ENCODE data around the gene RAX2. TPM values are rescaled to one million over a fixed set of nuclear protein-coding genes. Genes with fewer than 3 reads are reported as not detected.

RAX2 gene
- total RNA-seq, result not detected

DNA sequence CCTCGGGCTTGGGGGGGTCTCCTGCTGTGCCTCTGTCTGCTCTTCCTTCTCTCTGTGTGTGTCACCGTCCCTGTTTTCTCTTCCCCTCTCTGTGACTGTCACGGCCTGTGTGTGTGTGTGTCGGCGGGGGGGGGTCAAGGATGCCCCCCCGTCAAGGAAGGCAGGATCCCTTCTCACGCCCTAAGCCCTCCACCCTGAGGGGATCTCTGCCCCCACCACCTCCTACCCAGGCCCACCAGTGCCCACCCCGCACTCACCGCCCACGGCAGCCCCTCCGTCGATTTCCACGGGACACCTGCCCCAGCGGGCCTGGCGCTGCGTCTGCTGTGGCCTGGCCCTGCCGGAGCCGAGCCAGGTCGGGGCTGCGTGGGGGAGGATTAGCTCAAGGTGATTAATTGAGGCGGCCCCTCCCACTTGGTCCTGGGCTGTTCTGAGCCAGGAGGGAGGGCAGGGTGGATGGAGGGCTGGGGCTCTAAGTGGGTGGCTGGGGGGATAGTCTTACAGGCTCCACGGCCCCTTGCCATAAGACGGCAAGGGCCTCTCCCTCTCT lies at the start of gene RAX2:
RAX2 (minus strand) TSS at position 323 of the 550 bp plus-strand sequence. CDS start 486 bp downstream, outside the sequence.
- TF ChIP-seq, protein P1, sequence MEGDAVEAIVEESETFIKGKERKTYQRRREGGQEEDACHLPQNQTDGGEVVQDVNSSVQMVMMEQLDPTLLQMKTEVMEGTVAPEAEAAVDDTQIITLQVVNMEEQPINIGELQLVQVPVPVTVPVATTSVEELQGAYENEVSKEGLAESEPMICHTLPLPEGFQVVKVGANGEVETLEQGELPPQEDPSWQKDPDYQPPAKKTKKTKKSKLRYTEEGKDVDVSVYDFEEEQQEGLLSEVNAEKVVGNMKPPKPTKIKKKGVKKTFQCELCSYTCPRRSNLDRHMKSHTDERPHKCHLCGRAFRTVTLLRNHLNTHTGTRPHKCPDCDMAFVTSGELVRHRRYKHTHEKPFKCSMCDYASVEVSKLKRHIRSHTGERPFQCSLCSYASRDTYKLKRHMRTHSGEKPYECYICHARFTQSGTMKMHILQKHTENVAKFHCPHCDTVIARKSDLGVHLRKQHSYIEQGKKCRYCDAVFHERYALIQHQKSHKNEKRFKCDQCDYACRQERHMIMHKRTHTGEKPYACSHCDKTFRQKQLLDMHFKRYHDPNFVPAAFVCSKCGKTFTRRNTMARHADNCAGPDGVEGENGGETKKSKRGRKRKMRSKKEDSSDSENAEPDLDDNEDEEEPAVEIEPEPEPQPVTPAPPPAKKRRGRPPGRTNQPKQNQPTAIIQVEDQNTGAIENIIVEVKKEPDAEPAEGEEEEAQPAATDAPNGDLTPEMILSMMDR (IDR thresholded peaks at IDR 0.05), result no peak
- H3K4me3 ChIP-seq, result no peak within 1 kb of the TSS
- no peaks in the 10 kb centered on the region for H3K4me1 ChIP-seq
- no peaks in the 10 kb centered on the region for H3K9me3 ChIP-seq
- DNase-seq (ENCODE audit: low spot score), result no peak
- H3K27me3 ChIP-seq, result no peaks in the 10 kb centered on the region
- H3K36me3 ChIP-seq, result peaks cover 15% of the 10 kb centered on the region
- H3K27ac ChIP-seq, result no peak within 1 kb of the TSS

DNA sequence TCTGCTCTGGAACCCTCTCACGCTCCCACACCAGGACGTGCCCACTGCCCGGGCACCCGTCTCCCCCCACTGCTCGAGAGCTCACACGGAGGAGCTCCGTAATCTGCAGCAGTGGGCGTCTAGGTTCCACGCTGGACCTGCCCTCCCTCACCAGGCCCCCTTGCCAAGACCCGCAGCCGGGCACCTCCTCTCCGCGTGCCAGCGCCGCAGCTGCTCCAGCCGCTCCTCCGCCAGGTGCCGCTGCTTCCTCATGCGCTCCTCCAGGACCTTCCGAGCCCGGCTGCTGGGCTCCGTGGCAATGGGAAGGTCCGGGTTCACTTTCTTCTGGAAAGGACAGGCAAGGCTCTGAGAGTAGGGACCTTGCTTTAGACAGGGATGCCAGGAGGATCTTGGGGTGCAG lies 49.1 kb upstream of the RAX2 start:
- Histone ChIP-seq H3K4me1 (peaks cover 0 to 4% of the 10 kb centered on the region in 2 donors), H3K36me3 (no peaks in the 10 kb centered on the region), H3K27ac (no peak overlapping the region), H3K27me3 (no peaks in the 10 kb centered on the region), H3K9me3 (no peaks in the 10 kb centered on the region), H3K4me3 (no peak overlapping the region)
- TF ChIP-seq, protein P1 (IDR thresholded peaks at IDR 0.05), result no peak
- DNase-seq (ENCODE audit: low spot score), result no peak

DNA sequence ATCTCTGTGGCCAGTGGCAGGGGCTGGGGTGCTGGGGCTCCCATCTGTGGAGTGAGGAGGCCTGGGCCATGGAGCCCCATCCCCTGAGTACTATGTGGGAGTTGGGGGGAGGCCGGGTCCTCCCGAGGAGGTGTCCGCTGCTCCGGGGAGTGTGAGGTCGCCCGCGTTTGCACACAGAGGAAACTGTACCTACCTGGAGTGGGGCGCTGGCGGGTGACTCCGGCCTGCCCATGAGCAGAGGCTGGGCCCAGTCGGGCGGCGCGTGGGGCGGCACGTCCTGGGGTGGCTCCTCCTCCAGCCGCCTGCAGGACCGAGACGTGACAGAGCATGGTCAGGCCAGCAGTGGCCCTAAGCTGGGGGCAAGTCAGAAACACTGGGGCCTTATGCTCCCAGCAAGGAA lies 48.0 kb upstream of the RAX2 start:
- Histone ChIP-seq H3K27me3 (no peaks in the 10 kb centered on the region), H3K4me1 (peaks cover 0 to 4% of the 10 kb centered on the region in 2 donors), H3K9me3 (no peaks in the 10 kb centered on the region), H3K27ac (no peak overlapping the region), H3K36me3 (no peaks in the 10 kb centered on the region), H3K4me3 (no peak overlapping the region)
- TF ChIP-seq, protein P1 (IDR thresholded peaks at IDR 0.05), result no peak
- no peak for DNase-seq (ENCODE audit: low spot score)

DNA sequence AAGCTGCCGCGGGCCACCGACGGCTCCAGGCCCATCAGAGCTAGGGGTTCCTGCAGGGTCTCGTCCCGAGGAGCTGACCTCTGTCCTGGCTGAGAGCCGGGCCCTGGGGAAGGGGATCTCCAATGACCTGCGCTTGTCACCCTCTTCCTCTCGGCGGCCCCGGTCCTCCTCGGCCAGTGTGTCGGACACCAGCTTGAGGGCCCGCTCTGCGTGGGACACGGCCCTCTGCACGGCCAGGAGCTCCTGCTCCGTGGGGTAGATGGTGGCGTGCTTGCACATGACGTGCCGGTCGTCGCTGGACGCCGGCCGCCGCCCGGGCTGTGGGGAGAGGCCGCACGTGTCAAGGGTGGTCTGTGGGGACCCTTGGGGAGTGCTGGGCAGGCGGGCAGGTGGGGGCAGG lies 46.9 kb upstream of the RAX2 start:
- H3K4me1 ChIP-seq, result peaks cover 0 to 4% of the 10 kb centered on the region in 2 donors
- no peak overlapping the region for H3K27ac ChIP-seq
- no peak overlapping the region for H3K4me3 ChIP-seq
- no peaks in the 10 kb centered on the region for H3K36me3 ChIP-seq
- TF ChIP-seq, protein P1 (IDR thresholded peaks at IDR 0.05), result no peak
- no peaks in the 10 kb centered on the region for H3K27me3 ChIP-seq
- DNase-seq (ENCODE audit: low spot score), result no peak
- no peaks in the 10 kb centered on the region for H3K9me3 ChIP-seq

DNA sequence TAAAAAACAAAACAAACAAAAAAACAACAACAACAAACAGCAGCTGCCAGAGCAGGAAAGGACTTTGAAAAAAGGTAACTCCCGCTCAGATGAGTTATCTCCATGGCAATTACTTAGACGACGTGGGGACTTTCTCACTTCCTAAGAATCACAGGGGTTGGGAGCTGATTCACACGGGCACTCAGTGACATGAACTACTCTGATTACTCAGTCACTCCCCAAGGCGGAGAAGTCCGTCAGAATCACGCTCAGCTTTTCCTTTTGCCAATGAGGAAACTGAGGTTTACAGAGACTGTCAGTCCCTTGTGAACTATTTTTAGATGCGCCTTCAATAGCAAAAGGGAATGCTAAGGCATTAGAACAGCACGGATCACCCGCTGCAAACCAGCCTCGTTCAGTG lies 46.4 kb upstream of the RAX2 start:
- TF ChIP-seq, protein P1 (IDR thresholded peaks at IDR 0.05), result no peak
- peaks cover 0 to 8% of the 10 kb centered on the region in 2 donors for H3K4me1 ChIP-seq
- DNase-seq (ENCODE audit: low spot score), result no peak
- no peaks in the 10 kb centered on the region for H3K27me3 ChIP-seq
- H3K27ac ChIP-seq, result no peak overlapping the region
- no peaks in the 10 kb centered on the region for H3K36me3 ChIP-seq
- H3K4me3 ChIP-seq, result no peak overlapping the region
- H3K9me3 ChIP-seq, result no peaks in the 10 kb centered on the region

DNA sequence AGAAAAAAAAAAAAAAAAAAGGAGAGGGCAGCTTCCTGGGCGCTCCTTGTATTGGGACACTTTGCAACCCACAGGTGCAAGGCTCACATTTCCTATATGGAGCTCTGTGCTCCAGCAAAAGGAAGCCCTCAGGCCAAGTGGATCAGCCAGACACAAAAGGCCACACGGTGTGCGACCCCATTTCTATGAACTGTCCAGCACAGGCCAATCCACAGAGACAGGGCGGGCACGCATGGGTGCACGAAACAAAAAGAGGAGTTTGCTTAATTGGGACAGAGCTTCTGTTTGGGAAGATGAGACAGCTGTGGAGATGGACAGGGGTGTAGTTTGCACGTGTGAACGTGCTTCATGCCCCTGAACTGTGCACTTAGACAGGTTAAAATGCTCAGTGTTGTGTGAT lies 45.7 kb upstream of the RAX2 start:
- DNase-seq (ENCODE audit: low spot score), result no peak
- H3K9me3 ChIP-seq, result no peaks in the 10 kb centered on the region
- TF ChIP-seq, protein P1 (IDR thresholded peaks at IDR 0.05), result no peak
- H3K4me1 ChIP-seq, result peaks cover 0 to 15% of the 10 kb centered on the region in 2 donors
- no peaks in the 10 kb centered on the region for H3K27me3 ChIP-seq
- no peak overlapping the region for H3K27ac ChIP-seq
- H3K4me3 ChIP-seq, result no peak overlapping the region
- H3K36me3 ChIP-seq, result no peaks in the 10 kb centered on the region

Measured in right atrium auricular region (tissue), 2 donors.